Measurements from ENCODE around the gene VWA8. TPM values are rescaled to one million over a fixed set of nuclear protein-coding genes. Genes with fewer than 3 reads are reported as not detected.

The VWA8 gene
- total and polyA plus RNA-seq, 2 of the 13 experiments (the other 11 are each of a cell fraction or from before 2014, with no cell fraction given) = 9.1 to 17.3 TPM

DNA sequence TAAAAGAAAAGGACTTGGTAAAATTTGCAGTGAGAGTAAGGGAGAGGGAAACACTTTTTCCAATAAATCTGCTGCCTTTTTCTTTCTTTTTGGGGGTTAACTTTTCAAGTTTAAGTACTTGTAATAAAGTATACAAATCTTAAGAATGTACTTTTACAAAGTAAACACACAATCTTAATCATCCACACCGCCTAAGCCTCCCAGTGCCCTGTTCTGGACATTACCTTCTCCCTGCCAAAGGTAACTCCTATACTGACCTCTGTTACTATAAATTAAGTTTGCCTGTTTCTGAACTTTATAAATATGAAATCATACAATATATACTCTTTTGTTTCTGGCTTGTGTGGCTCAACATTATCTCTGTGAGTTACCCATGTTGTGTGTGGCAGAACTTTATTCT lies 365.6 kb downstream of the VWA8 start (continued):
- TF ChIP-seq, protein P1, sequence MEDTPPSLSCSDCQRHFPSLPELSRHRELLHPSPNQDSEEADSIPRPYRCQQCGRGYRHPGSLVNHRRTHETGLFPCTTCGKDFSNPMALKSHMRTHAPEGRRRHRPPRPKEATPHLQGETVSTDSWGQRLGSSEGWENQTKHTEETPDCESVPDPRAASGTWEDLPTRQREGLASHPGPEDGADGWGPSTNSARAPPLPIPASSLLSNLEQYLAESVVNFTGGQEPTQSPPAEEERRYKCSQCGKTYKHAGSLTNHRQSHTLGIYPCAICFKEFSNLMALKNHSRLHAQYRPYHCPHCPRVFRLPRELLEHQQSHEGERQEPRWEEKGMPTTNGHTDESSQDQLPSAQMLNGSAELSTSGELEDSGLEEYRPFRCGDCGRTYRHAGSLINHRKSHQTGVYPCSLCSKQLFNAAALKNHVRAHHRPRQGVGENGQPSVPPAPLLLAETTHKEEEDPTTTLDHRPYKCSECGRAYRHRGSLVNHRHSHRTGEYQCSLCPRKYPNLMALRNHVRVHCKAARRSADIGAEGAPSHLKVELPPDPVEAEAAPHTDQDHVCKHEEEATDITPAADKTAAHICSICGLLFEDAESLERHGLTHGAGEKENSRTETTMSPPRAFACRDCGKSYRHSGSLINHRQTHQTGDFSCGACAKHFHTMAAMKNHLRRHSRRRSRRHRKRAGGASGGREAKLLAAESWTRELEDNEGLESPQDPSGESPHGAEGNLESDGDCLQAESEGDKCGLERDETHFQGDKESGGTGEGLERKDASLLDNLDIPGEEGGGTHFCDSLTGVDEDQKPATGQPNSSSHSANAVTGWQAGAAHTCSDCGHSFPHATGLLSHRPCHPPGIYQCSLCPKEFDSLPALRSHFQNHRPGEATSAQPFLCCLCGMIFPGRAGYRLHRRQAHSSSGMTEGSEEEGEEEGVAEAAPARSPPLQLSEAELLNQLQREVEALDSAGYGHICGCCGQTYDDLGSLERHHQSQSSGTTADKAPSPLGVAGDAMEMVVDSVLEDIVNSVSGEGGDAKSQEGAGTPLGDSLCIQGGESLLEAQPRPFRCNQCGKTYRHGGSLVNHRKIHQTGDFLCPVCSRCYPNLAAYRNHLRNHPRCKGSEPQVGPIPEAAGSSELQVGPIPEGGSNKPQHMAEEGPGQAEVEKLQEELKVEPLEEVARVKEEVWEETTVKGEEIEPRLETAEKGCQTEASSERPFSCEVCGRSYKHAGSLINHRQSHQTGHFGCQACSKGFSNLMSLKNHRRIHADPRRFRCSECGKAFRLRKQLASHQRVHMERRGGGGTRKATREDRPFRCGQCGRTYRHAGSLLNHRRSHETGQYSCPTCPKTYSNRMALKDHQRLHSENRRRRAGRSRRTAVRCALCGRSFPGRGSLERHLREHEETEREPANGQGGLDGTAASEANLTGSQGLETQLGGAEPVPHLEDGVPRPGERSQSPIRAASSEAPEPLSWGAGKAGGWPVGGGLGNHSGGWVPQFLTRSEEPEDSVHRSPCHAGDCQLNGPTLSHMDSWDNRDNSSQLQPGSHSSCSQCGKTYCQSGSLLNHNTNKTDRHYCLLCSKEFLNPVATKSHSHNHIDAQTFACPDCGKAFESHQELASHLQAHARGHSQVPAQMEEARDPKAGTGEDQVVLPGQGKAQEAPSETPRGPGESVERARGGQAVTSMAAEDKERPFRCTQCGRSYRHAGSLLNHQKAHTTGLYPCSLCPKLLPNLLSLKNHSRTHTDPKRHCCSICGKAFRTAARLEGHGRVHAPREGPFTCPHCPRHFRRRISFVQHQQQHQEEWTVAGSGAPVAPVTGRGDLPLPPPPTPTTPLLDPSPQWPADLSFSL (CRISPR knock-in tag; IDR thresholded peaks at IDR 0.05) = no peak
- no peak for TF ChIP-seq HMGA1 (CRISPR knock-in tag; conservative IDR thresholded peaks at IDR 0.05)
- no peak for TF ChIP-seq ZNF143 (CRISPR knock-in tag; IDR thresholded peaks at IDR 0.05)
- no peak for TF ChIP-seq ZNF510 (CRISPR knock-in tag; IDR thresholded peaks at IDR 0.05; ENCODE audit: low read depth)
- no peak for TF ChIP-seq ZNF235 (CRISPR knock-in tag; IDR thresholded peaks at IDR 0.05; ENCODE audit: borderline replicate concordance)
- no peak for TF ChIP-seq GATAD1 (CRISPR knock-in tag; IDR thresholded peaks at IDR 0.05)
- no peak for TF ChIP-seq ZBTB20 (CRISPR knock-in tag; IDR thresholded peaks at IDR 0.05; ENCODE audit: borderline replicate concordance, low read depth)
- TF ChIP-seq, protein P2, sequence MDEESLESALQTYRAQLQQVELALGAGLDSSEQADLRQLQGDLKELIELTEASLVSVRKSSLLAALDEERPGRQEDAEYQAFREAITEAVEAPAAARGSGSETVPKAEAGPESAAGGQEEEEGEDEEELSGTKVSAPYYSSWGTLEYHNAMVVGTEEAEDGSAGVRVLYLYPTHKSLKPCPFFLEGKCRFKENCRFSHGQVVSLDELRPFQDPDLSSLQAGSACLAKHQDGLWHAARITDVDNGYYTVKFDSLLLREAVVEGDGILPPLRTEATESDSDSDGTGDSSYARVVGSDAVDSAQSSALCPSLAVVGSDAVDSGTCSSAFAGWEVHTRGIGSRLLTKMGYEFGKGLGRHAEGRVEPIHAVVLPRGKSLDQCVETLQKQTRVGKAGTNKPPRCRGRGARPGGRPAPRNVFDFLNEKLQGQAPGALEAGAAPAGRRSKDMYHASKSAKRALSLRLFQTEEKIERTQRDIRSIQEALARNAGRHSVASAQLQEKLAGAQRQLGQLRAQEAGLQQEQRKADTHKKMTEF (CRISPR knock-in tag; IDR thresholded peaks at IDR 0.05) = no peak
